ENCODE results near the gene RTKN2.

Gene RTKN2

DNA sequence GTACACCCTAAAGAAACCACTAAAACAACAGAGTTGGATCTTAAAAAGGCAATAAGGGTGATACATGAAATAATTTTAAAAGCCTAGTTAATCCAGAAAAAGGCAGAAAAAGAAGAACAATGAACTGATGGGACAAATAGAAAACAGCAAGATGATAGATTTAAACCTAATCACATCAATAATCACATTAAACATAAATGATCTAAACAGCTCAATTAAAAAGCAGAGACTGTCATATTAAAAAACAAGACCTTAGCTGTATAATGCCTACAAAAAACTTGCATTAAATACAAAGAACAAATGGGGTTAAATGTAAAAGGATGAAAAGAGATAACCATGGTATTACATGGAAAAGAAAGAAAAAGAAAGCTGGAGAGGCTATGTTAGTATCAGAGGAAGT, 96.2 kb downstream of the RTKN2 start:
- DNase-seq (ENCODE audit: low read depth), result no peak

GRCh38 chr10:62171791-62172190, 96.9 kb downstream of the RTKN2 start:
- no peak for DNase-seq (ENCODE audit: low read depth)

- DNase-seq (ENCODE audit: low read depth), result no peak
Measured at GRCh38 chr10:62170732-62171131, 97.9 kb downstream of the RTKN2 start.

GRCh38 chr10:62166331-62167131, 102.1 kb downstream of the RTKN2 start:
- DNase-seq (ENCODE audit: low read depth), result no peak

GRCh38 chr10:62165803-62166202, 102.8 kb downstream of the RTKN2 start:
- no peak for DNase-seq (ENCODE audit: low read depth)

DNA sequence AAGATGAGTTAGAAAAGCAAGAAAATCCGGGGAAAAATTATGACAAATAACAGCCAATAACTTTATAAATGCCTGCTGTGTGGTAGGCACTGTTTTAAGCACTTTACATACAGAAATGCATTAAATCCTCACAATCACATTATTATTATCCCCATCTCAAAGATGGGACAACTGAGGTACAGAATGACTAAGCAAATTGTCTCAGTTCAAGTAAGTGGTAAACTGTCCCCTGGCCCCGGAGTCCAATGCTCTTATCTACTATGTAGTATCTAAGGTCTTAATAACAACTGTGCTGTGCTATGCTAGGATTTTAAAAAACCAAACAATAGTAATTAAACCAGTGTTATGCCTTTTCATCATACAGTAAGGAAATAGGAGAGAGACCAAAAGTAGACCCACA, 105.6 kb downstream of the RTKN2 start:
- no peak for DNase-seq (ENCODE audit: low read depth)

DNA sequence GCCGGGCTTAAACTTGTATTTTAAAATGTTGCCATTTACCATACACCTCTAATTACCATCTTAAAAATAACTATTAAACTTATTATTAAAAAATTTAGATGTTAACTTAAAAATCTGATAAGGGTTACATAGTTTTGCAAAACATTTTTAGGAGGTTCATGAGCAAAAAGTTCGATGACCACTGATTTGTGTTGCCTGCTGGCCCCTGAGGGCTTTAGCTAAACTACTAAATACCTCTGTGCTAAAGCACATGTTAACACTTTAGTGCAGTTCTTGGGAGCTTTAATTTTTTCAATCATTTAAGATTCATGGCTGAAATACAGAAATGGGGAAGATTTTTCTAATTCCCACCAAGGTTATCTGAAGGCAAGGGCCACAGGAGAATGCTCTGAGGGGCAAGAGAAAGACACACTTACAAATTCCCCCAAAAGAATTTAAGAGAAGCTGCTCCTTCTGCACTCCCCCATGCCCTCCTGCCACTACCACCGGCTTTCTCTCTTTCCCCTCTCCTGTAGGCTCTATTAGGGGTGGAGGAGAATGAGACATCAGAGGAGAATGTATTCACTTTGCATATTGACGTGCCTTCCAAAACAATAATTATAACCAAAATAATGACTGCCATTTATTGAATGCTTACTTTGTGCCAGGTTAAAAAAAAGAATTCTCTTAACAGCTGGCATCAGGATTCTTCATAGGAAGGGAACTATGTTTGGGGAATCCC, 106.2 kb downstream of the RTKN2 start:
- DNase-seq (ENCODE audit: low read depth), result no peak

DNA sequence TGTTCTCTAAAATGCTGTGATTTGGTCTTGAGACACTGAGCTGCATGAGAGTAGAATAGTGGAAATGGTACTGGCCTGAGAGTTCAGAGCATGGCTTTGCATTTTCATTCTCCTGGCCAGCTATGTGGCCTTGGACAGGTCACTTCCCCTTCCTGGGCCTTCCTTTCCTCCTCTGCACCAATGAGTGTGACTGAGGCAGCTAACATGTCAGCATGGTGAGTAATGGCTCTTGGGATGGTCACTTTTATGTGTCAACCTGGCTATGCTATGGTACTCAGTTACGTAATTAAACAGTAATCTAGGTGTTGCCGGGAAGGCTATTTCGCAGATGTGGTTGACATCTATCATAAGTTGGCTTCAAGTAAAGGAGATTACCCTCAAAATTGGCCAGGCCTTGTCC, 109.3 kb downstream of the RTKN2 start:
- DNase-seq (ENCODE audit: low read depth), result no peak

DNA sequence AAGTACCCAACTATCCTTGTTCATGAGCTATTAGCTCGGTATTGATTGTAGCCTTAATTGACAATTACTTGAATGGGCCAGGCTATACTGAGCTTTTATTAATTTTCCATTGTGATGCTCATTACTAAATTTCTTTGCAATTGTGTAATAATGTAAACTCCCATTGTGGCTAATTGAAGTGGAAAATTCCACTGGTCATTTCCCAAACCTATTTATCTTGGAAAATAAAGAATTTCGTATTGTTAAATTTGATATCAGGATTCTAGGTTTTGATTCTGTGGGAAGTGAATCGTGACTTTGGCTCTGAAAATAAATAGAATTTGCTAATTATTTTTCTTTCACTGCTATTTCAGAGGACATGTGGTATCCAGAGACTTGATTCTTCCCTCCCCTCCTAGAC, 111.0 kb downstream of the RTKN2 start:
- DNase-seq (ENCODE audit: low read depth), result no peak

DNA sequence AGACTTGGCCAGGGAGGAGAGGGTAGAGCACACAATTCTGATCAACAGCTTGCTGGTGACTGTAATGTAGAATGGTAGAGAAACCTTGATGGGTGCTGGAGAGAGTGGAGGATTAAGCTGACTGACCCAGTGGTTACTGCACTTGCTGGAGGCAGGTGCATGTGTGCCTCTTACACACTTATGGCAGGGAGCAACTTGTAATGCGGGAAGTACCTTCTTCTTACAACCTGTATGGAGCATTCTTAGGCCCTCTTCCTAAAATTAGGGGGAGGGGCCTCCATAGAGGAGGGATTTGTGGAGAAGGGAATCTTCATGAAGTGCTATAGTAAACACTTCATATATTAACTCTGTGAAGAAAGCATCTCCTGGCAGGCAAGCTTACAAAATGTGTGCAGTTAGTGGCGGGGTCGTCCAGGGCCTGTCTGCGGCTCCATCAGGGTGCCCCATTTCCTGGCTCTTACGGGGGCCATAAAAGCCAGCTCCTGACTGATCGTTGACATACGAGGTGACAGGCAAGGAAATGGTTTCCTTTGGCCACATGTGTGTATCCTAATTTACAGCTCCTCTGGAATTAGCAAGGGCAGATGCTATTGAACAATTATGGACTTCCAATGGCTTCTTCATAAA, 113.5 kb downstream of the RTKN2 start:
- no peak for DNase-seq (ENCODE audit: low read depth)

DNA sequence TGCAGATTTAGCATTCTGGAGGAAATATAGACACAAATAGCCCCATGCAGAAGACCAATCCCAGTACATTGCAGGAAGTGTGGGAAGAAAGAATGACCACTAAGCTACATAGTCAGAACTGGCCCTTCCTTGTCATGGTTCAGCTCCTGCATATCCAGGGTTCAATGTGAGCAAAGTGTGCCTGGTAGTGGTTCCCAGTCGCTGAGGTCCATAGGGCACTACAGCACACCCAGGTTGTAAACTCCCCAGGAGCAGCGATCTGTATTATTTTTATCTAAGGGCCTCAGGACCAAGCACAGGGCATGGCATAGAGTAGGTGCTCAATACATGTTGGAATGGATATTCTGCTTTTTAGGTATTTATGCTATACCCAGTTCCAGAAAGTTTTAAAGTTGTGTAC, 114.4 kb downstream of the RTKN2 start:
- DNase-seq (ENCODE audit: low read depth), result no peak

DNA sequence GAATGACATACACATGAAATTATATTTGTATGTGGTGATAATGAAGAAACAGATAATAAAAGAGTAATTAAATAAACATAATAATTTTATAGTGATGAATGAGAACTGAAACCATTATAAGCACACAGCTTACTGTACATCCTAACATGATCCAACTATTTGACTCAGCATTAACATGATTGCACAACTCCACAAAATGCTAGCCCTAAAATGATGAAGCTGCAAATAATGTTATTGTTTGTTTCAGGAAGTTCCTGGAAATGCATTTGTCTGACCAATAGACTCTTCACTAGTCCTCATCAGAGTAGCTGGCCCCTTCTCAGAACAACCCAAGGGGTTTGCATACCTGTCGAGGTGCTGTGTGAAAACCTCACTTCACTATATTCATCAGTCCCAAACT, 115.5 kb downstream of the RTKN2 start:
- no peak for DNase-seq (ENCODE audit: low read depth)

DNA sequence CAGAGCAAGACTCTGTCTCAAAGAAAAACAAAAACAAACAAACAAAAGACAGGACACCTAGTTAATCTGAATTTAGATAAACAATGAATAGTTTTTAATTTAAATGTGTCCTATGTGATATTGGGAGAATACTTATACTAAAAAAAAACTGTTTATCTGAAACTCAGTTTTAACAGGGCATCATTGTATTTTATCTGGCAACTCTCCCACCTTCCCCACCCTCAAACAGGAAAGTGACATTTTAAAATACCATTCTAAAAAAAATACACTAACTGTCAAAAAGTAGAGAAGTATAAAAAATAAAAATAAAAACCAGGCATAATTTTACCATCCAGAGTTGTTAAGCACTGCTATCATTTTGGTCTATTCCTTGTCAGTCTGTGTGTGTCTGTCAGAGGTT, 119.0 kb downstream of the RTKN2 start:
- DNase-seq (ENCODE audit: low read depth), result no peak

GRCh38 chr10:62148155-62148554, 120.5 kb downstream of the RTKN2 start:
- no peak for DNase-seq (ENCODE audit: low read depth)

DNA sequence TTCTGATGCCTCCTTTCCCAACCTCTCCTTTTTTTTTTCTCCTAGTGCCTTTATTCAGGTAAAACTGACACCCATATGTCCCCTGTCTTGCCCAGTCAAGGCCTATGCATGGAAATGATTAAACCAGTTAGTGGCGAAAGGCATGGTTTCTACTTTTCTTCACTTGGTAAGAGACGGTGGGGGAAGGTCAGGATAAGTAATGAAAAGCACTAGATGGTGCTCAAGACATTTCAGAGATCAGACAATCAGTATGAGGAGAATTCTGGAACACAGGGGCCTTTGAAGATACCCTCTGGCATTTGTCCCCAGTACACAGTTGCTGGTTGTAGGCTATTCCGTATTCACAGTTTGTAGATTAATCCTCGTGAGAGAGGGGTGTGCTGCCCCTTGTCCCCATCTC, 121.2 kb downstream of the RTKN2 start:
- no peak for DNase-seq (ENCODE audit: low read depth)

DNA sequence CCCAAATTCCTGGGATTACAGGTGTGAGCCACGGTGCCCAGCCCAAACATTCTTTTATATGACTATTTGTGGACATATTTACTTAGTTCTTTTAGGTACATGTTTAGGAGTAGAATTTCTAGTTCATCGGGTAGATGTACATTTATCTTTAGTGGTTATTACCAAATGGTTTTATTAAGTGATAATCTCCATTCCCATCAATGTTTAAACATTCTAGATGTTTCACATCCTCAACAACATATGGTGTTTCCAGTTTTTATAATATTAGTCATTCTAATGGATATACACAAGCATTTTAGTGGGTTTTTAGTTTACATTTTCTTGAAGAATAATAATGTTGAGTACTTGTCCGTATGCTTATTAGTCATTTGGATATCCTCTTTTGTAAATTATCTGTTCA, 131.7 kb downstream of the RTKN2 start:
- no peak for DNase-seq (ENCODE audit: low read depth)

GRCh38 chr10:62133618-62134017, 135.0 kb downstream of the RTKN2 start:
- DNase-seq (ENCODE audit: low read depth), result no peak
